ENCODE results near the gene COL17A1.

- no peak for TF ChIP-seq POLR2A (IDR thresholded peaks at IDR 0.05)
- no peak for TF ChIP-seq CTCF (IDR thresholded peaks at IDR 0.05)
Observed at GRCh38 chr10:104054430-104054829, 31.2 kb downstream of the COL17A1 start.
